Activated CD4-positive, alpha-beta T cell treated with anti-CD3 and anti-CD28 coated beads, Interleukin-2, Interleukin-6, amounts not matched to agents 100 ng/mL and 50 ng/mL, durations not matched to agents 16 hours and 8 hours (primary cell): Measurements from ENCODE around the gene XCL1.
"Not testable (repeated sequence)": the region's sequence is repeated elsewhere in the genome, so short reads cannot be mapped to it uniquely, and the experiment has no call there.

Experiments used
- DNase-seq: peaks from one replicate; pipeline ENCODE4 v3.0.0-alpha.2; 2020

Gene XCL1

DNA sequence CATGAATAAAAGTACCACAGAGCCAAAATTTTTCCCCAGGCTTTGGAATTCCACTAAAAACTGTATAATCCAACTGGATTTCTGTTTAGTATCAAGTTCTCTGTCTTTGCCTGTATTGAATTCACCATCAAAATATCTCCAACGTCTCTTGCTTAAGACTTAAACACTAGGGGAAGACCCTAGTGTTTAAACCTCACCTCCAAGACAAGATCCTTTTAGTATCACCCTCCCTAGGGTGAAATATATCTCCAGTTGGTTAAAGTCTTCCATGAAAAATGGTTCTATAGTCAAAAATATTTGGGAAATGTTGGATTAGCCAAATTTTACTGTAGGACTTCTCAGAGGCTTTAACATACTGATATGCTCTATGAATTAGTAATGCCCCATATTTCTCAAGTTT lies 8.1 kb upstream of the XCL1 start:
- no peak for DNase-seq

DNA sequence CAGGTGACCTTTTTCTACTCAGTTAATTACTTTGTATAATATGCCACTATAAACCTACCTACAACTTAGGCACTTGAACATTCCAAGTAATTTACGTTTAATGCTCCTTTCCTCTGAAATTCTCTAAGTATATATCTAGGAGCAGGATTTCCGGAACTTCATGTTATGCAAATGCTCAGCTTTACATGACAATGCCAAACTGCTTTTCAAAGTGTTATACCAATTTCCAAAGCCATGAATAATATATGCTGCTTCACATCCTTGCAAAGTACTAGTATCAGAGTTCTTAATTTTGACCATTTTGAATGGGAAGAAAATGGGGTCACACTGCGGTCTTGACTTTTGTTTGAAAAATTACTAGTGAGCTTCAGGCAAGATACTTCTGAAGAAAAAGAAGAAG lies 5.8 kb upstream of the XCL1 start:
- DNase-seq: no peak

DNA sequence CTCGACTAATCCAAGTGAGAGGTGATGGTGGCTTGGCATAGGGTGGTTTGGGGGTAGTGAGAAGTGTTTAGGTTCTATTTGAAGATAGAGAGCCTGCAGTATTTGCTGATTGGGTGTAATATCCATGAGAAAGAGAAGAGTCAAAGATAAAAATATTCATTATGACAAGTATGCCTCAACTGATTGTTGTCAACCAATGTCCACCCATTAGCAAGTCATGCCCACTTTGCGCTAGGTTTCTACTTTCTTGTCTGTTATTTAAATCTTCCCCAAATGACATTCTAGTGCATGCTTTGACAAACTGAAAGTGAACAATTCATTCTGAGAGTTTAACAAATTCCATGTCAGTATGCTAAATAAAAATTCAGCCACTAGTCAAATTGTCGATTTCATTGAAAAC lies 3.8 kb upstream of the XCL1 start:
- peak; percentile 56 for DNase-seq

DNA sequence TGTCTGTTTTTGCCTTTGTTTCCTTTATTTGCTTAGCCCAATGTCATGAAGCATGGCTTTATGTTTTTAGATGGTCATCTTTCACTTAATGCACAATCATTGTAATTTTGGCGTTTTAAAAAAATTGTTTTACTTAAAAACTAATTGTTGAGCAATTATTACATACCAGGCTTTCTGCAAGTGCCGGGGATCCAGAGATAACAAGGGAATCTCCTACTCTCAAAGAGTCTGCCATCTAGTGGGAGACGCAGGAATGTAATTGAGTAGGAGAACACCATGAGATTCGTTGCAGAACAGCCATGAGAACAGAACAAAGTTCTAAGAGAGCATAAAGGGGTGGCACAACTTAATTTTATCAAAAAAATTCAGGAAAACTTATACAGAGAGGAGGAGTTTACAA lies 2.2 kb upstream of the XCL1 start:
- DNase-seq: peak; percentile 32

DNA sequence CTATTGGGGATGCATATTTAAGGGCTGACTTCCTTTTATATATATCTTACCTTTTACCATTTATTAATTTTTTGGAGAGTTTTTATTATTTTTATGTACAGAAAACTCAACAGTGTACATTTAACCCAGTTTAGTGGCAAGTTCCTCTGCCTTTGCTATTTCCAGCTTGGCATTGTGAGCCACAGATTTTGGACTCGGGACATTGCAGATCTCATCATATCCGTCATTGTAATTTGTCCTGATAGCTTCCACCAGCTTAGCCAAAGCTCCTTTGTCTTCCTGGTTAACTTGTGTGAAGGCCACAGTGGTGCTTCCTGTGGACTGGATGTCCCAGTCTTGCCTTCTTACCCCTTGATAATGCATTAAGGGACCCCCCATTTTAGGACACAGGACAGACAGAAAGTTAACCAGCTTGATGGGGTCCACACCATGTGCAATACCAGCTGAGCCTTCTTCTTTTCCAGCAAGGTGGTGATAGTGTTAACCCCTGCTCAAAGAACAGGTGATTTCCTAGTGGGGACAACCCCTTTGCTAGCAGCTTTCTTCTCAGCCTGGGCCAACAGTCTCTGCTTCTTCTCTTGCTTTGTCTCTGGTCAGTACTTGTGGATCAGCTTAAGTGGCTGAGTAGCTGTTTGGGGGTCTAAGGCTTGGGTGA lies 2.3 kb downstream of the XCL1 start:
- not testable (repeated sequence) for DNase-seq

DNA sequence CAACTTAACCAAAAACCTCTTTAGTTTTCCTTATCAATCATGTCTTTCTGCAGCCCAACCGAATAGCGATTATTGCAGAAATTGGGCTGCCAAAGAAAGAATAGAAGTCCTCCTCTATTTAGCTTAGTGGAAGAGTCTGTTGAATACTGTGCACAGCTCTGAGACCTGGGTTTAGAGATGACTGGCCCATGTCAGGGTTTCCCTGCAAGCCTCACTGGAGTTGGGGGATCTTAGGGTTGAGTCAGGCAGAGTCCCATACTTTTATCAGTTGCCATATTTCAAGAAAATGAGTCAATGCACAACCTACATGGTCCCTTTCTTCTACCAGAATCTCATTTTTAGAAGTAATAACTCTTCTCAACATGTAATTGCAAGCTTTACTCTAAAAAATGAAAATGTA lies 3.9 kb downstream of the XCL1 start:
- DNase-seq: peak; percentile 26

DNA sequence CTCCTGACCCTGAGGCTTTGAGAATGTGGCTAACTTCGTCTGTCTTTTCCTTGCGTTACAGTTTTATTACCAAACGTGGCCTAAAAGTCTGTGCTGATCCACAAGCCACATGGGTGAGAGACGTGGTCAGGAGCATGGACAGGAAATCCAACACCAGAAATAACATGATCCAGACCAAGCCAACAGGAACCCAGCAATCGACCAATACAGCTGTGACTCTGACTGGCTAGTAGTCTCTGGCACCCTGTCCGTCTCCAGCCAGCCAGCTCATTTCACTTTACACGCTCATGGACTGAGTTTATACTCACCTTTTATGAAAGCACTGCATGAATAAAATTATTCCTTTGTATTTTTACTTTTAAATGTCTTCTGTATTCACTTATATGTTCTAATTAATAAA lies 4.6 kb downstream of the XCL1 start:
- DNase-seq: not testable (repeated sequence)

DNA sequence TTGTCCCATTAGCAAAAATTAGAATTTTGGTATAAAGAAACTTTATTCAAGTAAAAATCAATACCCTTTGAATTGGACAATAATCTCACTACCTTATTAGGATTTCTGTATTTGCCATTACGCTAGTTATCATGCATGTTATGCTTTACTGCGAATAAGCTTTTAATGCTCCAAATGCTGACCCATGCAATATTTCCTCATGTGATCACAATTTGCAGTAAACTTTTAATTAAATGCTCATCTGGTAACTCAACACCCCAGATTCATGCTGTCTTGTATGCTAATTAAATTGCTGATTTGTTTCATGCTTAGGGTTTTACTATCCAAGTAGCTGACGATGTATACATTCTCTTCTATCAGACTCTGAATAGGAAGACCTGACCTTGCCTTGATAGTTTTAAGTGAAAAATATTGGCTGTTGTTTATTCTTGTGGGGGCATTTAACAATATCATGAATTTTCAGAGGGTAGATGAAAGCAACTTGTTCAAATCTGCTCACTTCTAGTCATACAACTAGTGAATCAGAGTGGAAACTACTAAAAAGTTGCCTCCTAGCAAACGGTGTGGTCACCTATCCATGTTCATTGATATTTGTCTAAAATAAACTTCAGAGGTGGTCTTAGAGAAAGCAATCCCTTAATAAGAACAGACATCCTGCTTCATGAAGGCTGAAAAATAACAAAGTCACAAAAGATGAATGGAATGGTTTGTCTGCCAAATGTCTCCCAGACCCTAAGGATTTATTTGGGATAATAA lies 5.6 kb downstream of the XCL1 start:
- no peak for DNase-seq

DNA sequence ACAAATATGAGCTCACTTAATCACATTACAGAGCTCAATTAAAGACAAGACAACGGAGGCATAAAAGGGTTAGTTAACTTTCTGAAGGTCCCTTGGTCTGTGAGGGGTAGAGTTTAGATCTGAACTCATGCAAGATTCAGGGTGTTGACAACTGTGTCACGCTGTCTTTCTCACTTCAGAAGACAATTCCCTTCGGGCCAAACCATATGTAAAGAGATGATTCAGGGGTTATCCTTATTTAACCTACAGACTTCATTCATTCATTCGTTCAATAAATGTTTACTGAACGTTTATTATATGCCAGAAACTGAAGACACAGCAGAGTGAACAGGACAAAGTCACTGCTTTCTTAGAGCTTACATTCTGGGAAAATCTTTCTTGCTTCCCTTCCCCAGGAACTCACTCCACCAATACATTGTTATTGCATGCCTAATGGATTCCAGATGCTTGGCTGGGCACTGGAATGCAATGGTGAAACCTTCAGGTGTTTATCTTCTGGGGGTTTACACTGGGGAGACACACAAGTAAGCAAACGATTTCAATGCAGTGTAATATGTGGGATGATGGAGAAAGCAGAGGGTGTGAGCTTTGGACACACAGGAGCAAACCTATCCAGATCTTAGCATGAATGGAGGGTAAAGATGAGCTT lies 6.4 kb downstream of the XCL1 start:
- no peak for DNase-seq

DNA sequence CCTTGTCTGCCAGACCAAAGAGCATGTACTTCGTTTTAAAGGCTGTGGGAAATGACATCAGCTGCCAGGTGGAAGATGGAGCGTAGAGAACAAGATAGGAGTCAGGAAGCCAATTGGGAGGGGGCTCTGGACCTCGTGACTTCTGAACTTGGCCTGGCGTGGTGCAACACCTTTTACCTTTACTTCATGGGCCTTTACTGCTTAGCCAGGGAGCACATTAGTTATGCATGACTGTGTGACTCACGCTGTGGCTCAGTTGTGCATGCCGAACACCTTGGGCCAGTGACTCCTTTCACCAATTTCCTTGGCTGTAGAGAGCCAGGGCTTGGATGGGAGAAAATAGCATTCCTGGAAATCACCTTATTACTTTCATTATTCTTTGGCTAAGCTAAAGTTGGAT lies 7.2 kb downstream of the XCL1 start:
- DNase-seq: no peak

DNA sequence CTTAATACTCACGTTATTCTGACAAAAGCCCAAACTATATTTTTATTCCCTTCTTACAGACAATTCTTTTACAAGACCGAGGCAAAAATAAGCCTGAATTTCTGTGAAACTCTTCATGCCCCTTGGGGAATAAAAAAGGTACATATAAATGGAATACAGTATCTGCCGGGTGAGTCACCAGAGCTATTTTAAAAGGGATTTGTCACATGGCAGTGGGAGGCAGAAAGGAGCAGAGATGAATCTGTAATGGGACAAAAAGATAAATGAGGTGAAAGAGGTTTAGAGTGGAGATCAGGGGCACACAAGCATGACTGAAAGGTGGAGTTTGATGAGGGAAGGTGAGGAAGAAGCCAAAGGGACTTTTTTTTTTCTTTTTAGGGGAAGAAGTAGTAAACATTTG lies 8.8 kb downstream of the XCL1 start:
- no peak for DNase-seq

DNA sequence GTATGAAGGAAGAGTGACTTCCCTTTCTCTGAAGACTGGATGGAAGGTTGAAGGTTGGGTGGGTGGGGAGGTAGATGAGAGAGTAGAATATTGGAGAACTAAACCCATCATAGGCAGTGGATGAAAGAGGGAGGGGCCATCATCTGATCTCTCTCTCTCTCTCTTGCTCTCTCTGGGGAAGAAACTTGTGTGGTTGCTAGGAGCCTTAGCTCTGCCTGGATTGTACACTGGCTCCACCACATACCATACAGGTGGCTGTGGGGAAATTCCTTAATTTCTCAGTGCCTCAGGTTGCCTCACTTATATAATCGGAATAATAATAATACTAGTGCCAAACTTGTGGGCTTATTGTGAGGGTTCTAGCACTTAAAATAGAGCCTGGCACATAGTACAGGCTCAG lies 9.5 kb downstream of the XCL1 start:
- DNase-seq: no peak

DNA sequence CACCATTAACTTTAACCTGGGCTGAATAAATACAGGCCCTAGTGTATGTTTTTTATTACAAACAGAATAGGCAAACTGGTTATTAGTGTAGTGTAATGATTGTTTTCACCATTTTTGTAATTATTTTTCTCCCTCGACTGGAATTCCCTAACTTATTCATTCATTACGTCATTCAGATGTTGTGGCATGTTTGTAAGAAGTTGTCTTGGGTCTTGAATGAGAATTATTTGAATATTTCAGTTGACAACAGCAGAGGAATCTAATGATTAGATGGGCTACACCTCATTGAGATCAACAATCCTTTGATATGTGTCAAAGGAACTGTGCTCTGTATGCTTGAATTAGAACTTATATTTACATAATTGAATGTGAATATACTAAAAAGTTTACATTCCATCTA lies 12.8 kb downstream of the XCL1 start:
- DNase-seq: no peak

DNA sequence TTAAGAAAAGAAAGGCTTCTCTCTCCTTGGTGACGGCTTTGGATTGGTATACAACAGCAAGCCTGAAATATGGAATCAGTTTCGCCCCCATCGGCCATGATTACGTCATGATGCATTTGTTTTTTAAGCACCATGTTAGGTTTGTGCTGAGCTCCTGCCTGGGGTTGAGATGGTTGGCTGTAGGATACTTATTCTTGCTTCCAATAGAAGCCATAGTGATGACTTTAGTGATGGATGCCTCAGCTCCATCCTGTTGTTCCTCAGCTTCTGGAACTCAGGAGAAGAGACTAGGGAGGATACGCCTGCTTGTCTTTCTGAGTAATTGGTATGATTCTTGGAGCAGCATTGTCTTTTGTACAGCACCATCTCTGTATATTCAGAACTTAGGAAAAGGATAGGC lies 14.7 kb downstream of the XCL1 start:
- no peak for DNase-seq

DNA sequence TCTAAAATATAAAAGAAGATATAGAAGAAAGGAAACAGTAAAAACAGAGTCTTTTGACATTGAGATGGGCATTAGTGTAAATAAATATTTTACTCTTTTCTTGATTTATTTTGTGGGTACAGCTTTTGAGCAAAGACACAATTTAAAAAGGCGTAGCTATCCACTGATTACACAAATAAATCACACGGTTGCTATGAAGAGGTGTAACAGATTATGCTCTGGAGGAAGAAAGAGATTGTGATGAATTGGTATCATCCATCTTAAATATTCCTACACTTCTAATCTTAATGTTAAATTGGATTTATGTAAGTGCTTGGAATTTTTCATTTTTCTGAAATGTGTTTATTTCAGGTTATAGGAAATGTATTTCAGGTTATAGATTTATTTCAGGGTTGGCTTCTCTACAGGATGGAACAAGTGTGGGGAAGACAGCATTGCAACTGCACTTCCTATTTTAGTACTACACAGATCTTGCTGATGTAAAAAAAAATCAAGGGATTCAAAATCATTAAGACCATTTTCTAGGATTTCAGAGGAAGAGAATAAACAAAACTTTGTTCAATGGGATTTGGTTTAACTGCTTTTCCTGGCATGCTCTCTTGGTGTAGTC lies 15.3 kb downstream of the XCL1 start:
- DNase-seq: no peak

DNA sequence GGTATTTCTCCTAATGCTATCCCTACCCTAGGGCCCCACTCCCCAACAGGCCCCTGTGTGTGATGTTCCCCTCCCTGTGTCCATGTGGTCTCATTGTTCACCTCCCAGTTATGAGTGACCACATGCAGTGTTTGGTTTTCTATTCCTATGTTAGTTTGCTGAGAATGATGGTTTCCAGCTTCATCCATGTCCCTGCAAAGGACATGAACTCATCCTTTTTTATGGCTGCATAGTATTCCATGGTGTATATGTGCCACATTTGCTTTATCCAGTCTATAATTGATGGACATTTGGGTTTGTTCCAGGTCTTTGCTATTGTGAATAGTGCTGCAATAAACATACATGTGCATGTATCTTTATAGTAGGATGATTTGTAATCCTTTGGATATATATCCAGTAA lies 19.0 kb downstream of the XCL1 start:
- DNase-seq: not testable (repeated sequence)

DNA sequence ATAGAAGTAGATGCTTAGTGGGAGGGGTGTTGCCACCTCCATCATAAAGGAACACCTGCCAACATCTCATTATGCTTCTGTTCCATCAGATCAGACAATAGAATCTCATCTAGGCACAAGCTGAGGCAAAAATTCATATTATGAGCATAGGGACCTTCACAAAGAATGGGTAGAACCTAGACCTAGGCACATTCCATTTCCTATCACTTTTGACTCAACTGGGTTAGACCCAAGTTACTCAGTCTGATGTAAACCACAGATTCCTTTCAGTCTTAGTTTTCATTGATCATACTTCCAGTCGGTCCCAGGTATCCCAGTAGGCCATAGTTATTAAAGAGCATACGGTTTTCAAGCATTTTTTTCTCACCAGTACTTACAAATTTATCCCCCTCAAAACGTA lies 21.7 kb downstream of the XCL1 start:
- DNase-seq: no peak

DNA sequence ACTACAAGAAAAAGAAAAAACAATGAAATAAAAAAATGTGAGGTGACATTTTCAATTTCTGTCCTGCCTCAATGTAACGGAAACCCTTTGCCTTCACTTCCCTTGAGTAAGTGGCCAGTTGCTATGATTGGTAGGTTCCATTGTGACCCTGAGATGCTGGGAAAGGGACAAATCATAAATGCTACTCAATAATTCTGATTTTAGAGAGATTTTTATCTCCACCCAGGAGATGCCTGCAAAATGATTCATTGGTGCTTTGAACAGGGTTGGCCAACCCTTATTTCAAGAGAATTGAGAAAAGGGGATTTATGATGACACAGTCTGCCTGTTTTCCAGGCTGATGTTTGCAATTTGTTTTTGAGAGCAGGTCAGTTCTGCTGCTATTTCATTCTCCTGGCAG lies 22.5 kb downstream of the XCL1 start:
- DNase-seq: no peak

DNA sequence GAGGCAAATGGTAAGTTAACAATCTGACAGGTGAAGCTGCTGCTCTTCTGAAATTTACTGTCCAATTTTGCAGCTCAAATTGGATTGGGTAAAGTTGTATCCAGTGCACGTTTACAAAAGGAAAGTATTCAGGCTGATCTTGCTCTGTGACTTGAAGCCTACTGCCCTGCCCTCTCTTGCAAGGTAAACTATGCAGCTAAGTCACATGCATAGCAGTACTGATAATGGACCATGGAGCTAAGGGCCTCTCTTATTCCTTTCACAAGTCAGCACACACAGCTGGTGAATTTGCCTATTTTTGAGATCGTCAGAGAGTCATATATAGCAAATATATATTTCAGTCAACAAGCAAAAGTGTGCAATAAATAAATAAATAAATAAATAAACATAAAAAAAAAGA lies 23.2 kb downstream of the XCL1 start:
- DNase-seq: no peak

DNA sequence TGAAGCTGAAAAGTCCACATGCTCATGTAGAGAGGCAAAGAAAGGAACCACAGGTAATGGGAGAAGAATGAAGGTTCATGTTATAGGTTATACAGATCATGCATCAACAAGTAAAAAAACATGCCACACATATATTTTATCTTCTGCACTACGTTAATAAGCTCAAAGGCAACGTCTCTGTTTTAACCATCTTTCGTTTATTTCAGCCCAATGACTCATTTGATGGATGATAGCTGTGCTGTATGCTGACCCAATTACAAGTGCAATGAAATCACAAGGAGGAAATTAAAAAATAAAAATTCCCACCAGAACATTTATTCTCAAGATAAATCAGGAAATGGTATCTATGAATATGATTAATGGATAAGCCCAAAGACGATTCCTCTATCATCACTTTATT lies 24.6 kb downstream of the XCL1 start:
- no peak for DNase-seq

DNA sequence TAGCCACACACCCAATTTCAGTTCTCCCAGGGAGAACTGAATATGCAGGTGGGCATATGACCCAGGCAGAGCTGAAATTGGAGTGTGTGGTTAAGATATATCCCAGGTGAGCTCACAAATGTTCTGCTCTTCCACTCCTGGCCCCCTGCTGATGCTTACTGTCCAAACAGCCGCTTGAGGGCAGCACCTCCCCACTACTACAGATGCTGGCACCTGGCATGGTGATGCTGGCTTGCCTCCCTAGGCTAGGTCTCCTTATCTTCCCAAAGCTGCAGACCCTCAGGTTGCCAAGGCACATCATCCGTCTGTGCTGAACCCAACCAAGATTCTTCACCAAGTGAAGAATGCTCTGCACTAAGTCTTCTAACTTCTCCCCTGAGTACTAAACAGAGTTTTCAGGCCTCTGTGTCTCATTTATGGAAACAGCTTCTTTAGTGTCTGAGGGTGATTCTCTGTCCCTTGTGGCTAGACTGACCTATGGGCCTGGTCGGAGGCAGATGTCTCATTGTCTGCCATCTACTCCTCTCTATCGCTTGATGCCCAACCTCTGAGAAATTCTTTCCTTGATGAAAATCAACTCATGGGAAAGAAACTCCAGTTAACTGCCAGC lies 27.2 kb downstream of the XCL1 start:
- peak; percentile 70 for DNase-seq

DNA sequence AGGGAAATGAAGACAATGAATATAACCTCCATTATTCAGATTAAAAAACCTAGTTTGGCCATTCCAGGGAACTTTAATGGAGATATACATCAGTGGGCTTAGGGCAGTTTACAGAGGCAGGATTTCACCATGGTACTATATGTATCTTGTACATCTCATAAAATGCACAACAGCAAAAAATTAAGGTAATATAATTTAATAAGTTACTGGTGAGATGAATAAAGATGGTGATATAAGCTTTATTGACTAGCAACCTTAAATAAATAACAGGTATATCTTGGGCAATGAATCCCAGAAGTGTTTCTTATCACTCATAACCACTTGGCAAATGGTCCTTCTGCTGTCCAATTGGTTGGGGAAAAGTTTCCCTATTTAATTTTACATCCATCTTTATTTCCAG lies 29.0 kb downstream of the XCL1 start:
- DNase-seq: no peak

DNA sequence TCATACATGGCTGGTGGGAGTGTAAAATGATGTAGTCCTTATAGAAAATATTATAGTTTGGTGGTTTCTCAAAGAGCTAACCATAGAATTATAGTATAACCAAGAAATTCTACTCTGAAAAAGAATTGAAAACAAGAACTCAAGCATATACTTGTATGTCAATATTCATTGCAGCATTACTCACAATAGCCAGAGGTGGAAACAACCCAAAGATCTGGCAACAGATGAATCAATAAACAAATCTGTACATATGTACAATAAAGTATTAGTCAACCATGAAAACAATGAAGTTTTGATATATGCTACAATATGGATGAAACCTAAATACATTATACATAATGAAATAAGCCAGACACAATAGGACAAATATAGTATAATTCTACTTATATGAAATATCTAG lies 29.7 kb downstream of the XCL1 start:
- DNase-seq: no peak
